OCI-LY1 (cell line): ENCODE measurements around the gene ANKS3.

Experiments
- EZH2 ChIP-seq: fragments of 200-600 bp; sonication (generic), shearing (Covaris generic); IDR thresholded peaks from 2 replicates; pipeline ENCODE4 v1.8.0; 2017; ENCODE audit warnings: borderline replicate concordance, mixed run types, mild to moderate bottlenecking, antibody characterized with exemption, low read length, moderate library complexity, mixed read lengths
- TF ChIP-seq, protein P1 (sequence below): fragments of 200-600 bp; sonication (generic), shearing (Covaris generic); IDR thresholded peaks from 2 replicates; pipeline ENCODE4 v1.5.1; 2017; ENCODE audit warnings: mild to moderate bottlenecking, antibody characterized with exemption, low read length, moderate library complexity, mixed read lengths

DNA sequence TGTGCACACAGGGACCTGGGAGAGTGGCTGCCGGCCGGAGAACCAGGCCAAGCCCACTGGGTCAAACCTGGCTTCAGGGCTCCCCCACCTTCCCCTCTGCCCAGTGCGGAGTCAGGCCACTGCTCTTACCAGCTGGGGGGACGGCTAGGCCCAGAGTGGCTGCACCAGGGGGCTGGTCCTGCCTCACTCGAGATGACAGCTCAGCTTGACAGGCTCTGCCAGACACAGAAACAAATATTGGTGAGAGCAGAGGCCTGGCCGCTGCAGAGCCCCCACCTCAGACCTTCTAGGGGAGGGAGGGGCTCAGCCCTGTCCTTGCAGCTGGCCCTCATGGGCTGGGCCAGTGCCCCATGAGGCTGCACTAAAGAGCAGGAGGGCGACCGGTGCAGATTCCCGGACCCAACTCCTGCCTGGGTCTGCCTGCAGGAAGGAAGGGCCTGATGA is 36.2 kb downstream of the ANKS3 start:
- TF ChIP-seq, protein P1, sequence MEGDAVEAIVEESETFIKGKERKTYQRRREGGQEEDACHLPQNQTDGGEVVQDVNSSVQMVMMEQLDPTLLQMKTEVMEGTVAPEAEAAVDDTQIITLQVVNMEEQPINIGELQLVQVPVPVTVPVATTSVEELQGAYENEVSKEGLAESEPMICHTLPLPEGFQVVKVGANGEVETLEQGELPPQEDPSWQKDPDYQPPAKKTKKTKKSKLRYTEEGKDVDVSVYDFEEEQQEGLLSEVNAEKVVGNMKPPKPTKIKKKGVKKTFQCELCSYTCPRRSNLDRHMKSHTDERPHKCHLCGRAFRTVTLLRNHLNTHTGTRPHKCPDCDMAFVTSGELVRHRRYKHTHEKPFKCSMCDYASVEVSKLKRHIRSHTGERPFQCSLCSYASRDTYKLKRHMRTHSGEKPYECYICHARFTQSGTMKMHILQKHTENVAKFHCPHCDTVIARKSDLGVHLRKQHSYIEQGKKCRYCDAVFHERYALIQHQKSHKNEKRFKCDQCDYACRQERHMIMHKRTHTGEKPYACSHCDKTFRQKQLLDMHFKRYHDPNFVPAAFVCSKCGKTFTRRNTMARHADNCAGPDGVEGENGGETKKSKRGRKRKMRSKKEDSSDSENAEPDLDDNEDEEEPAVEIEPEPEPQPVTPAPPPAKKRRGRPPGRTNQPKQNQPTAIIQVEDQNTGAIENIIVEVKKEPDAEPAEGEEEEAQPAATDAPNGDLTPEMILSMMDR: no peak
- TF ChIP-seq EZH2: no peak
